Astrocyte (in vitro differentiated cells and primary cell): ENCODE data around the gene AWAT2.

Experiments used
- EZH2 ChIP-seq: IDR thresholded peaks from 2 replicates; pipeline ENCODE4 v1.6.1; 2012; ENCODE audit warnings: mild to moderate bottlenecking, low read length, inconsistent platforms; ENCODE audit not compliant: insufficient read depth
- TF ChIP-seq, protein P1 (sequence below): IDR thresholded peaks from 2 replicates; pipeline ENCODE4 v1.5.1; 2011; ENCODE audit warnings: low read depth, mild to moderate bottlenecking, inconsistent platforms, low read length, moderate library complexity; ENCODE audit not compliant: insufficient read depth

DNA sequence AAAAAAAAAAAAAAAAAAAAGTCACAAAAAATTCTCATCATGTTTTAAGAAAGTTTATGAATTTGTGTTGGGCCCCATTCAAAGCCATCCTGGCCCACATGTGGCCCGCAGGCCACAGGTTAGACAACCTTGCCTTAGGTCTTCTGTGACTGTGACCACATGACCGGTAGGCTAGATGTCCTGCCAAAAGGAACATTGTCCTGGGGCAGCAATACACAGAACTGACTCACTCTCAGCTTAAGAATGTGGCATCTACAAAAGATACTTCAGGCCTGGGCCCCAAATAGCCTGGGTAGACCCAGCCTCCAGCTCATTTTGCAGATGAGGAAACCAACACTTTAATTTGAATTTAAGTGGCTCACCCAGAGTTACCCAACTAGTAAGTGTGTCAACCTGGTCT is 10.0 kb downstream of the AWAT2 start:
- TF ChIP-seq, protein P1, sequence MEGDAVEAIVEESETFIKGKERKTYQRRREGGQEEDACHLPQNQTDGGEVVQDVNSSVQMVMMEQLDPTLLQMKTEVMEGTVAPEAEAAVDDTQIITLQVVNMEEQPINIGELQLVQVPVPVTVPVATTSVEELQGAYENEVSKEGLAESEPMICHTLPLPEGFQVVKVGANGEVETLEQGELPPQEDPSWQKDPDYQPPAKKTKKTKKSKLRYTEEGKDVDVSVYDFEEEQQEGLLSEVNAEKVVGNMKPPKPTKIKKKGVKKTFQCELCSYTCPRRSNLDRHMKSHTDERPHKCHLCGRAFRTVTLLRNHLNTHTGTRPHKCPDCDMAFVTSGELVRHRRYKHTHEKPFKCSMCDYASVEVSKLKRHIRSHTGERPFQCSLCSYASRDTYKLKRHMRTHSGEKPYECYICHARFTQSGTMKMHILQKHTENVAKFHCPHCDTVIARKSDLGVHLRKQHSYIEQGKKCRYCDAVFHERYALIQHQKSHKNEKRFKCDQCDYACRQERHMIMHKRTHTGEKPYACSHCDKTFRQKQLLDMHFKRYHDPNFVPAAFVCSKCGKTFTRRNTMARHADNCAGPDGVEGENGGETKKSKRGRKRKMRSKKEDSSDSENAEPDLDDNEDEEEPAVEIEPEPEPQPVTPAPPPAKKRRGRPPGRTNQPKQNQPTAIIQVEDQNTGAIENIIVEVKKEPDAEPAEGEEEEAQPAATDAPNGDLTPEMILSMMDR = no peak
- TF ChIP-seq EZH2 = no peak
